SIG-M5 (cell line): ENCODE data around the gene PRDM2.

ENCODE experiments used
- DNase-seq: peaks from one replicate; lab custom pipeline; 2025; lab: John Stamatoyannopoulos, UW

Gene PRDM2

DNA sequence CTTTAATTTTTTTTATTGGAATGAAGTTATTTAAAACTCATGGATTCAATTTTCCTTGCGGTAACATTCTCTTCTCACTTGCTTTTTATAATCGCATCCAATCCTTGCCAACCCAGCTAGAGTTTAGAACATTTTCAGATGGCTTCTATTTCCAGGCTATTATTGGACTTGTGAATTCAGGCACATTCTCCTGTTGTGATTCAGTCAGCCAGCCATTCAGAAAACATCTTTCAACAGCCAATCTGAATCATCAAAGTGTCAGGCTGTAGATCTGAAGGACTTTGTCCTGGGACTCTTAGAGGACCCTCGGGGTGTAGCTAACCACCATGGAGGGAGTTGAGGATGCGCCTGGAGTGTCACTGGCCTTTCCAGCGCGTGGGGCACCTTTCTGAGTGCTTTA, 92.4 kb downstream of the PRDM2 start:
- DNase-seq, result no peak

DNA sequence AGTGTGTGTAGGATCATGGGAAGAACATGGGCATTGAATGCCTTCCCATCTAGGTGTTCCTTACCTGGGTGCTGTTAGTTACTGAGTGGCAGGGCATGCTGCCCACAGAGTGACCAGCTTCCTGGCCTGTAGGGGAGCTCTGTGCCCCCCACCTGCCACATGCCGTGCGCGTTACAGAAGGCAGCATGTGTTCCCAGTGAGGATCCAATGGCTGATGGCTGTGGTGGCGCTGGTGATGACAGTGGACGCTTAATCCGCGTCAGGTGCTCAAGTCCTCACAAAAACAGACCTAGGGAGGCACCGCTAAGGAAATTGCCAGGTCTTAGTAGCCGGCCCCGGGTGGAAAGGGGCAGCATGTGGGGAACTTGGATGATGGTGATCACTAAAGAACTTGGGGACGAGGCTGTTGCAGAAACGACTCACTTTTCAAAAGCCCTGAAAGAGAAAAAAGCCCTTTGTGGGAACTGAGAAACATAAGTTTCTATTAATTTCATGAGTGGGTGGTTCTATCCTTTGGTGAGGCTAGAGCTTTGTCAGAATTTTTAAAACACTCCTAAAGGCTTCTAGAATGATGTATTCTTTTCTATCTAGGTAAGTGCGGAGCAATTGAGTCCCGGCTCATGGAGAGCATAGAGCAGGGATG, 93.2 kb downstream of the PRDM2 start:
- DNase-seq, result no peak

DNA sequence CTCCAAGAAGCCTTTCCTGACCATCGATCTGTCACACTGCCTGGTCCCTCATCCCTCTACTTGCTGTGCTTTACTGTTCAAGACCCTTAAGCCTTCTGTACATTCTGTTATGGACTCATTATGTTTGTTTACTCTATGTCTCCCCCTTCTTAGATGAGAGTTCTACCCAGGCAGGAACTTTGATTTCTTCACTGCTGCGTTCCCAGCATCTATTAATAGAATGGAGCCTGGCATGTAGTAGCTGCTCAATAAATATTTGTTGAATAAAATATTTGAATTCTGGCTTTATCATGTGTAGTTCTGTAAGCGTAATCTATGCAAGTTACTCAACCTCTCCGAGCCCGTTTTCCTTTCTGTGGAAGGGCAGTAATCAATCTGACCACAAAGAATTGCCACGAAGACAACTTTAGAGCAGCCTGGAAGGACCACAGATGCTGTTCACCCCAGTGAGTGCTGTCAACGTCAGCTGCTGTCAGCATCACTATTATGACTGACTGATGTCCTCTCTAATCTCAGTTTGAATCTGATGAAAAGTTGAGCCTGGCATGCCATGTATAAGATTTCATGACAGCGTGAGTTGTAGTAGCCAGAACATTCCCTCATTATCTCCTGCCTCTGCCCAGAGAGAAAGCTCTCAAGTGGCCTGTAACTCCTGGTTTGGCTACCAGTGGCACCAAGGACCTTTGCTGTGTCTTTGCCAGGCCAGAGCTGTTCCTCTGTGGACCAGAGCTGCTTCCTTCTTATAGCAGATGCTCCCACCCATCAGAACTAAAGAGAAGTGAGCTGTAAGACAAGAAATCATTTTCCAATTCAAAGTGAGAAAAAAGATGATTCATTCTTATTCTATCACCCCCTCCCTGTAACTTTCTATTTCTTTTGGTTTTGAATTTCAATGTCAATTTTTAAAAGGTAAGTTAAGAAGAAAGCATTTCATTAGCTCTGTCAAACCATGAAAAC, 94.5 kb downstream of the PRDM2 start:
- DNase-seq, result no peak

DNA sequence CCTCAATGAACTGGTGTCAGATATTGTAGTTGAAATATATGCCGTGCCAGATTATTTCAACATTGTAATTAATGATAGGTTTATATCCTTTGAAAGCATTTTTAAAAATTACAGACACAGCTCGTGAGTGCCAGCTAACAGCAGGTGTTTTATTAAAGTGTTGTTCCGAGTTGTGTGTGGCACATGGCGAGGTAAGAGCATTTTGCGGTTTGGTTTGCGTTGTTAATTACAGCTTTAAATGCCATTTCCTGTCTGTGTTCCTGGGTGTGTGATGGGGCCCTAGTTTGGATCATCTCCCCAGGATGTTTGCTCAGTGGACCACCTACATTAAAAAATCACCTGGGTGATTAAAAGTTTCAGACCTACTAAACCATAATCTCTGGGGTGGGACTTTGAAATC, 97.4 kb downstream of the PRDM2 start:
- DNase-seq, result no peak

DNA sequence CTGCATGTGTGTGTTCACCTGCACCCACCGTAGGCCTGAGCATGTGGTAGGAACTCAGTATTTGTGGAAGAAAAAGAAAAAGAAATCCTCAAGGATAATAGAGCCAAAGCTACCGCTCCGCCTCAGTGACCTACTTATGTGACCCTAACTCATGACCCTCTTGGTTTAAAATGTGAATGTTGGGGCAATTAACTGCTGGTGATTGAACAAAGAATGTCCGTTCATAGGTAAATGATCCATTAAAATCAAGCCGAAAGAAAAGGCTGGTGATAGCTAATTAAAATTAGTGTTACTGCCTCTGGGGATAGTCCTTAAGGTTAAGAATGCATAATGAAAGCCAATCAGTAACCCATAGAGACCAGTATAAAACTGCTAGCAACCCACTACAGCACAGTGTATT, 98.1 kb downstream of the PRDM2 start:
- no peak for DNase-seq

DNA sequence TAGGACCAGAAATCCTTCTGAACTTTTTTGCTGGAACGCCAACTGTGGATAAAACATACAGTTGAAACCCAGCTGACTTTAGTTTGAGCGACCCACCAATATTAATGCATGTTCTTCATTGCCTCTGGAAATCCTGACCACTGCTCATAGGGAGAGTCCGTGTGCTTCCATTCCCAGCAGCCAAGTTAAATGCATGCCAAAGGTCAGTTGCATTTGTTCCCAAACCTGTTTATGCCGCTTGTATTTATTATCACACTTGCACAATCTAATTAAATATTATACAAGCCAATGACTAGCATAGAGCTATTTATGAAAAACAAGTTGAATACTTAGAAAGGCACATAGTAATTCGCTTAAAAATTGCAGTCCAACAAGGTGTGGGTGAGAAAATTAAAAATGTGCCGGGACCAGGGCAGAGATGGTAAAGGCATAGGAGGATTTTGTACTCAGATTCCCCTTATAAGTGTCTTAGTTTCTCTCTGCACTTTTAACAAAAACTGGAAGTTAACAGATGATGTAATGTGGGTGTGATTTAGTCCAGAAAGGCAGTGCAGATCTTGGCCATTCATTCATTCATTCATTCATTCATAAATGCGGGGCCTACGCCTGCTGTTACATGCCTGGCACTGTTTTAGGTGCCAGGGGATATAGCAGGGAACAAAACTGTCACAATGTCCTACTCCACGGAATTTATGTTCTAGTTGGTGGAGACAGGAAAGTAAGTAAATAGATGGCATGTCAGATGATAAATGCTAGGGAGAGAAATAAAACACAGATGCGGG, 99.7 kb downstream of the PRDM2 start:
- no peak for DNase-seq

DNA sequence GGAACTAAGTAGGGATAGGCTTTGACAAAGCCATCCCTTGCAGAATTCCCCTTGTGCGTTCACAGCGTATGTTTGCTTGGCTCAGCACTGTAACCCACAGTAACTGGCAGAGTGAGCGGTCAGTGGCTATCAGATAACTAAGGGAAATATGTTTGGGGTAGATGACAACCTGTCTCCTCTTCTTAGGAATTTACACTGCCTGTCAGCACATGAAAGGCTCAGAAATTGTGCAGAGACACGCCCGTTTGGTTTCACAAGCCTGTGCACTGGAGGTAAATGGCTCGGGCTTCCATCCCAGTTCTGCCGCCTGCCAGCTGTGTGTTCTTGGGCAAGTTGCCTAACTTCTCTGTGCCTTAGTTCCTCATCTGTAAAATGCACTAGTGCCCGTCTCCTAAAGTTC, 101.2 kb downstream of the PRDM2 start:
- DNase-seq, result no peak

DNA sequence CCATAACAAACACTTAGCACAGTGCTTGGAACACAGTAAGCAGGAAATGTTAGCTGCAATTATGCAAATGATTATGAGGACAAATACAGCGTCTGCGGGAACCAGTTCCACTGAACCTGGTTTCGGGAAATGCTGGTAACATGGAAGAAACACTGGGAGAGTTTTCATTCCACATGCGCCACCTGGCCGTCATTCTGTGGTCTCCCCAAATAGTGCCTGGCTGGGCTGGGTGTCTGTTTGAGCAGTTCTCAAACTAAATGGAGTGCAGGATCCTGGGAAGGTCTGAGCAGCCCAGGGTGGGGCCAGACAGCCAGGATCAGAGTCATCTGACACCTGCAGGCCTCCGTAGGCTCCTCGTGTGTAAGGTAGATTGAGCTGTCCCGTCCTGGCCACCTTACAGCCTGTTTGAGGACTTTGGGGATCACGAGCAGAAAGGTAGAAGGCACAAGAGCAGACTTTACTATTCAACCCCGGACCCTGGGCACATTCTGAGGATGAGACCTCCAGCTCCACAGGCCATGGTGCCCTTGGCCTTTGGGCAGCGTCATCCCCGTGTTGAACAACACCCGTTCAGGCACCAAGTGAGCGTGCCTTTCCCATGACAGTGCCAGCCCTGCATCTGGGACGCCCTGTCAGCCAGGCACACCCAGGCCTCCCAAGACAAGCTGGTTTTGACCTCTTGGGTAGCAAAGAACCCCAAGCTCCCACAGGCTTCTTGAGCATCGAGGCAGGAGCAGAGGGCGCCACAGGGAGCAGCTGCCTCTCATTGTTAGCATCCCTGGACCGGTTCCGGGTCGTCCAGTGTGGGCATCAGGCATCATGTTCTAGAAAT, 101.9 kb downstream of the PRDM2 start:
- no peak for DNase-seq

DNA sequence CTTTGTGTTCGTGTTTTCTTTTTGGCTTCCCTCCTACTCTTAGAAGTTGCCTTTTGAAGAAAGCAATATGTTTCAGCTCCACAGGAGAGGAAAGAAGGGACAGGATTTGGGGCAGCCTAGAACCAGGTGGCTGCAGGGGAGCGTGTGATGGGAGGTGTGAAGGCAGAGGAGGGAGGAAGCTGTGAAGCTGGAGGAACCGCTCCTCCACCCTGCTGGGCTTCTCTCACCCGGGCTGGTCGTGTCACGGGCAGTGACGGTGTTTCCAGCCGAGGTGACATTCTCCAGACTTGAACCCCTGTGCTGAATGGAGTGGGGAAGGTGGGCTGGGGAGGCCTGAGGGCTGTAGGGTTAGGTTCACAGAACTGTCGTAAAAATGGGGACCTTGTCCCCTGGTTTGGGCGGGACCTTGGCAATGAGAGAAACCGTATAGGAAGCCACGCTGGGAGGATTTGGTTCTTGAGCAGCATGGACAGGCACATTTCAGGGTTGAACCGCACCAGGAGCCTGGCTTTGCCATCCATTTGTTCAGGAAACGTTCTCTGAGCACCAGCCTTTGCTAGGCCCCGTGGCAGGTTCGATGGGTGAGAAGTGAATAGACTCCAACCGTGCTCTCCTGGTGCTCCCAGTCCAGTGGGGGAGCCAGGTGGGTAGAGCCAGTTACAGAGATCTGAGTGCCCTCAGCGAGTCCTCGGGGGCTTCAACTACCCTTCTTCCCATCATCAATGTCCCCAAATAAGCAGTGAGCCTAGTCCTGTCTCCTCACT, 103.0 kb downstream of the PRDM2 start:
- no peak for DNase-seq

DNA sequence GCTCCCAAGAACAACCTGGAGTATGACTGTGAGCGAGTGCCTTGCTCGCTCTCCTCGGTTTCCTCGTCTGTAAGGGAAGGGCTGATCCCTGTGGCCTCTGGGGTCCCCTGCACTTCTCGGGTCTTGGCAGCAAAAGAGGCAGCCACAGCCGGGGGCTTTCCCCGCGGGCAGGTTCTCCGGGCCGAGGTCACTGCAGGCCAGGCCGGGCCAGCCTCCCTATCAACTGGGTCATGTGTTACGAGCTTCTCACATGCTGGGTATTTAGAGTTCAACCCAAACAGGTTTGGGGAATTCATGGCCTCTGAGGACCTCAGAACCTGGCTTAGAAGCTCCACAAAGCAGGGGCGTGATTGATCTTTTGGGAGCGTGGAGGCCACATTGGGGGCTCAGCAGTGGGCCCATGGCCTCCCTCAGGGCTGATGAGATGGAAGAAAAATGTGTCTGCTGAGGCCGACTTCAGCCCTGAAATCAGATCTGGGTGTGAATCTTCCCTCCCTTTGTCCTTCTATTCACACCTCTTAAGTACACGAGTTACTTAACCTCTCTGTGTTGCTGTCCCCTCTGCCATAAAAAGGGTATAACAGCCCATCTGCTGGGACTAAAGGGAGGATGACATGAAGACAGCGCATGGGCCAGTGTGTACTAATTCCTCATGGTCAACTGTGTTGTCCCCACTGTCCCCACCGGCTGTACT, 103.7 kb downstream of the PRDM2 start:
- DNase-seq, result no peak

DNA sequence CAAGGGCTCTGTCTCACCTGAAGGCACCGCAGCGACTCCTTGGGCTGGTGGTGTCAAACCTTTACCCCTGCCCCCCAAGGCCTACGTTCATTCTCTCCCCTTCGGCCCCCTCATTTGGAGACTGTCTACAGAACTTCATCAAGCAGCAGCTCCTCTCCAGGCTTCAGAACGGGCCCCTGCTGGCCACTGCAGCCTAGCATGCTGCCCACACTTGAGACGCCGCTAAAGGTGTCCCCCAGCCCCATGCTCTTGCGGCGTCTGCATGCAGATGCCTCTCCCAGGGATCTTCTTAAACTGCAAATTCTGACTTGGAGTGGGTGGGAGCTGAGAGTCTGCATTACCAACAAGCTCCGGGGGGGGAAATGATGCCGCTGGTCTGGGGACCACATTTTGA, 104.2 kb downstream of the PRDM2 start:
- DNase-seq, result no peak

DNA sequence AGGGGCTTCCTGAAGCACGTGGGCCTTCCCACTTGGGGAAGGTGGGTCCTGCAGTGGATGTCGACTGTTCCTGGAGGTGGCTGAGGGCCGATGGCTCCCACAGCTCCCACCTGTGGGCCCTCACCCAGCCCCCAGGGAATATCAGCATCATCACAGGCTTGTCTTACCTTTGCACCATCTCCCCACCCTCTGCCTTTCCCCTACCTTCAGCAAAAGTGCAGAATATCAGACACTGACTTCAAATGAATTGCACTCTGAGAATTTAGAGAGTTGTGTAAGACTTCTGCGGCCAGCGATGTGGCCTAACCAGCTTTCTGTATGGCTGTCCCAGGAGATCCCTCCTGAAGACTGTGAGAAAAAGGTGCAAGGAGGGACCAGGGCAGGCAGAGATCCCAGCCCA, 105.4 kb downstream of the PRDM2 start:
- no peak for DNase-seq

DNA sequence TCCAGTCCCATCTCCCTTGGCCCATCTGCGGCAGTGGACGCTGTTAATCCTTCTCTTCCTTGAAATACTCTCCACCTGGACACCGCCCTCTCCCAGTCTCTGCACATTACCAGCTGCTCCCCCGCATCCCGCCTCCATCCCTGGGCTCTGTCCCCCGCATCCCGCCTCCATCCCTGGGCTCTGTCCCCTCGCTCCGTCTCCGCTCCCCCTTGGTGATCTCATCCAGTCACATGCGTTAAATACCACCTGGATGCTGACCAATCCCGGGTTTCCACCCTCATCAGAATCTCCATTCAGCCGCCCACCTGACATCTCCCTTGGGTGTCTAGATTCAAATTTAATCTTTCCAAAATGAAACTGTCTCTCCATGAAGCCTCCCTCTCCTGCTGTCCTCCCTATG, 106.1 kb downstream of the PRDM2 start:
- no peak for DNase-seq

DNA sequence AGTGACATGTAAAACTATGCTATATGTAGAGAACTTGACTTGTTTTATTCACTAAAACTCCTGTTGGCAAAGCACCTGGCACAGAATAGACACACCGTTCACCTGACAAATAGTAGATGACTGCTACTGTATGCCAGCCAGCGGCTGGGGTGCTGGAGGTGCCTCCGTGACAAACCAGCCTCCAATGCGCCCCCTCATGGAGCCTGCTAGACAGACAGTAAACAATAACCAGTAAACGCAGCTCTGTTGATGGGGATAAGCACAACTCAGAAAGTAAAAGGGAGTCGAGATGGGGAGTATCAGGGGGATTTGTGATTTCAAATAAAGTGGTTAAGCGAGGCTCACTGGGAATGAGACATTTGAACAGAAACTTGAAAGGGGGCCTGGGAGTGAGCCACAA, 107.2 kb downstream of the PRDM2 start:
- no peak for DNase-seq

DNA sequence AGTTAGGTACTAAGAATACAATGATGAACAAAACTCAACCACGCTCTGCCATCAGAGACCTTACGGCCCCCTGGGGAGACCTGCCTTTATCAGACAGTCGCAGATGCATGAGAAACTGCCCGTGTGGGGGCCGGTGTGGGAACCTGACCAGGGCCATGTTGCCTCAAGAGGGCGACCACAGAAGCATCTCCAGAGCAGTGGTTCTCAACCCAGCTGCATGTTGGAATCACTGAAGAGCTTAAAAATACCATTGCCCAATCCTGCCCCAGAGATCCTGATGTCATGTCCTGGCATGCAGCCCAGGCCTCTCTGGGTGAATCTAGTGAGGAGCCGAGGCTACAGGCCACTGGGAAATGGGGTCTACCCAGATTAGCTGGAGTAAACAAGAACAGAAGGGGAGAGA, 108.7 kb downstream of the PRDM2 start:
- DNase-seq, result no peak

DNA sequence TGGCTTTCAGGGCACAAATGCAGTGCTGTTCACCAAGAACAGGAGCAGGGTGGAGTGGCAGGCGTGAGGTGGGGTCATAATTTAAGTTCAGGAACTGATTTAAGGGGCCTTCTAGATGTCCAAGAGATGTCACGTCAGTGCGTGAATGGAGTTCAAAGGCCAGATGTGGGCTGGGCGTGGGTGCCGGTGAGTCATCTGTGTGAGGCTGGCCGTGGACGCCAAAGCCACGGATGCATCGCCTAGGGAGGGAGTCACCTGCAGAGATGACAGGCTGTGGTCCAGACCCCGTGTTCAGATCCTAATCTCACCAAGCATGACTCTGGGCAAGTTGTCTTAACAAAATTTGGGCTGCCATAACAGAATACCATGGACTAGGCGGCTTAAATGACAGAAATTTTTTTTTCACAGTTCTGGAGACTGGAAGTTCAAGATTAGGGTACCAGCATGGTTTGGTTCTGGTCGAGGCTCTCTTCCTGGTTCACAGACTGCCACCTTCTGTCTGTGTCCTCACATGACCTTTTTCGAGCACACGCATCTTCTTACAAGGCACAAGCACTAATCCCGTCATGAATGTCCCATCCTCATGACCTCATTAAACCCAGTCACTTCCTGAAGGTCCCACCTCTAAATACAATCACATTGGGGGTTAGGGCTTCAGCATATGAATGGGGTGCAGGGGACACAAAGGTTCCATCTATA, 109.6 kb downstream of the PRDM2 start:
- DNase-seq, result no peak

DNA sequence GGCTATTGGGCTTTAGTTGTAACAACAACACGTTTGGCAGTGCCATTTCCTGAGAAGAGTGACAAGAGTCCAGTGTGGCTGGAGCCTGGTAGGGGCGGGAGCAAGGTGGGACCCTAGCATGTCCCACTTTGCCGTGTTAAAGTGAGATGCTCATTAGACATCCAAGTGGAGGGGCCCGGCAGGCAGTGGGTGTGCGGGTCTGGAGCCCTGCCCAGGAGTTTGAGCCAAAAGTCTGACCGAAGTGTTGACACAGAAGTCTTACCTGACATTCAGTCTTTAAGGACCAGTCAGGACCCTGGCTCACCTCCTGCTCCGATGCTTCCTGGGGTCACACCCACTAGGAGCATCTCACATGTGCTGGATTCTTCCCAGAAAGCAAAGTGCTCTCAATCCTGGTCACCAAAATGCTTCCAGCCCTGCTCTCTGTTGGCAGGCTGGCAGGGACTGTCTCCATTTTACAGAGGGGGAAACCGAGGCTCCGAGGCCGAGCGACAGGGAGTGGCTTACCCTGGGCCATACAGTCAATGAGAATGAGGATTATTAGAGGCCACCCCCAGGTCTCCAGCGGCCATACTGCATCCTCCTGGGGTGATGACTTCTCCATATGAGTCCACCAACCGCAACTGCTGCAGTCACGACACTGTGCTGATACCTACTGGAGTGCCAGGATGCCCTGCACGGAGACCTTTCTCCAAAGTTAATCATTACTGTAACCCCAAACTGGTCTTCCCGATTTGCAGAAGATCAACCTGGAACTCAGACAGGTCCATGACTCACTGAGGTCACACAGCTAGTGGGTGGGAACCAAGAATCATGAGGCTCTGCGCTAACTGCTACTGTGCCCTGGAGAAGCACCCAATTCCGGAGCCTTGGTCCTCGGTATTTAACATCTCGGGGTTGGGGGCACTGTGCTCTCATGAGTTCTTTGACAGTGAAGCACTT, 112.7 kb downstream of the PRDM2 start:
- DNase-seq, result no peak

DNA sequence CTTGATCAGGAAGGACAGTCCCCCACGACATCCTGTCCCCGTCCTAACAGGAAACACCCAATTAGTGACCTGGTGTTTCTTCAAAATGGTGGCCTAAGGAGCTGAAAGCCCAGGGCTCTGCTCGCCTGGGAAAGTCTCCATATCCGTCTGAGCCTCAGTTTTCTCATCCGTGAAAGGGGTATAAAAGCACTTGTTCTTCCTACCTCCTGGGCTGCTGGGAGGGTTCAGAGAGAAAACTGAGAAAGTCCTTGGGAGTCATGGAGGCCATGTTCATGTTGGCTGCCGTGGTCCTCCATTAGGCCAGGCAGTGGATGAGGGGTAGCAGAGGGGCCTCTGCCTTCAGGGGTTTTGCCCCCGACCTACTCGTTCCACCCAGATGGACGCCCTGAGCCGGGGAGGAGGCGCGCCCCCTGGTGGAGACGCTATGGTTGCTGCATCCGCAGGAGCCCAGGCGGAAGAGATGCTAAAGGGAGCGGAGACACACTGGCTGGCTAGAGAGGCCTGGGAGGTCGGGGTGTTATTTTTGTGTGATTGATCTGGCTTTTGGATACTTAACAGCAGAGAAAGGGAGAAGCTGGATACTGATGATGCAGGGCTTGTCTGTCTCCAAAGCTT, 113.5 kb downstream of the PRDM2 start:
- DNase-seq, result no peak
